HG03442 (cell line): ENCODE results near the gene SLC25A40.
"Not testable (repeated sequence)": the region's sequence is repeated elsewhere in the genome, so short reads cannot be mapped to it uniquely, and the experiment has no call there.

ENCODE experiments used
- ATAC-seq: cut with Tn5 transposase; IDR thresholded peaks from one replicate; pipeline ENCODE4 v1.9.1; 2021; ENCODE audit warnings: mild to moderate bottlenecking, moderate library complexity; ENCODE audit not compliant: unreplicated experiment

SLC25A40 gene

DNA sequence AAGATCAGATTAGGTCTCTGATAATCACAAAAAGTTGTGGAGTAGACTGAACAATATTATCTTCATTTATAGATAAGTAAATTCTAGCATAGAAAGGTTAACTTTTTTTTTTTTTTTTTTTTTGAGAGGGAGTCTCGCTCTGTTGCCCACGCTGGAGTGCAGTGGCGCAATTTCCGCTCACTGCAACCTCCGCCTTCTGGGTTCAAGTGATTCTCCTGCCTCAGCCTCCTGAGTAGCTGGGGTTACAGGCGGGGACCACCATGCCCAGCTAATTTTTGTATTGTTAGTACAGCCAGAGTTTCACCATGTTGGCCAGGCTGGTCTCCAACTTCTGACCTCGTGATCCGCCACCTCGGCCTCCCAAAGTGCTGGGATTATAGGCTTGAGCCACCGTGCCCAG is 2.8 kb downstream of the SLC25A40 start:
- not testable (repeated sequence) for ATAC-seq

- no peak for ATAC-seq
Observed at GRCh38 chr7:87872346-87872745, 3.8 kb downstream of the SLC25A40 start.

DNA sequence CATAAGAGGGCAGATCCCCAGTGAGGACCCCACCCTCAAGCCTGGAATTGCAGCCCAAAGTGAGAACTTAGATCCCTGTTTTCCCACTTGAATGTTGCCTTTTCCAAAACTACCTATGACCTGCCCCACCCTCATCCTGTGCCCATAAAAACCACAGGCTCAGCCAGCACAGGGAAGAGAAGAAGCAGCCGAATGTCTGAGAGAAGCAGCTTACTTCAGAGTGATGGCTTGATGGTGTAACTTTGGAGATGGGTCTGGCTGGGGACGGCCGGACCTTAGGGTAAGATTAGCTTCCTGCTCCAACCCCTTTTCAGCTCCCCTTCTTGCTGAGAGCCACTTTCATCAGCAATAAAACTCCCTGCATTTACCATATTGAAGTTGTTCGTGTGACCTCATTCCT is 5.7 kb downstream of the SLC25A40 start:
- ATAC-seq, result no peak

GRCh38 chr7:87866533-87866932 is 9.6 kb downstream of the SLC25A40 start:
- not testable (repeated sequence) for ATAC-seq

DNA sequence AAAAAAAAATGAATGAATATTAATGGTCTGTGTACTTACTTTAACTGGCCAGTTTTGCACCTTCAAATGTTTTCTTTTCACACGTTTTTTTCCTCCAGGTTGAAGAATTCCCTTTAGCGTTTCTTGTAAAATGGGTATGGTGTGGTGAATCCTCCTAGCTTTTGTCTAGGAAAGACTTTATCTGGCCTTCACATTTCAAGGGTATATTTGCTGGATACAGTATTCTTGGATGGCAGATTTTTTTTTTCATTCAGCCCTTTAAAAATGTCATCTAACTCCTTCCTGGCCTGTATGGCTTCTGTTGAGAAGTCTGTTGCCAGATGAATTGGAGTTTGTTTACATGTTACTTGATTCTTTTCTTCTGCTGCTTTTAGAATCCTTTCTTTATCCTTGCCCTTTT is 10.1 kb downstream of the SLC25A40 start:
- ATAC-seq, result no peak

DNA sequence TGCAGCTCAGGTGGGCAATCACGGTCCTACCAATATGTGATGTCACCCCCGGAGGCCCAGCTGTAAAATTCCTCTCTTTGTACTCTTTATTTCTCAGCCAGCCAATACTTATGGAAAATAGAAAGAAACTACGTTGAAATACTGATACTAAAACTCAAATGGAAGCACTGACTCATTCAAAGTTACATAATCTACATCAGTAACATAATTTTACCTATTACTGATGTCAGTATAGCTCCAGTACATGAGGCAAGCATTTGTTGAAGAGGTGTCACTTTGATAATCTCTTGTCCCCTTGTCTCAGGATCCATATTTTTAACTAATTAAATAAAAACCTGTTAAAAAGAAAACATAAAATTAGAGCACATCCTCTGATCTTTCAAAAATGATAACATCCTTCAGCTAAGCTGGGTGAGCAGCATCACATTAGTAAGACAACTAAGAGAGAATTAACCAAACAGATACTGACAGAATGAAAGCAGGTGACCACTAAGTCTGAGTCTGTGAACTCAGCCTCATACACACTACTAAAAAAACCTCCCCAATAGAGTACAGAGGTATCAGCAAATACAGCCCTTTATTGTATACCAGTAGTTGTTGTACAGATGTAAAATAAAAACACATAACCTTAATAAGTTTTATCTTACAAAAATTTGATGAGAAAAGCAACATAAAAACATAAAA is 17.6 kb downstream of the SLC25A40 start:
- no peak for ATAC-seq

GRCh38 chr7:87853237-87853864 is 22.8 kb downstream of the SLC25A40 start:
- ATAC-seq, result no peak

- ATAC-seq, result no peak
Observed at GRCh38 chr7:87852306-87852705, 23.9 kb downstream of the SLC25A40 start.

- ATAC-seq, result no peak
Observed at GRCh38 chr7:87850836-87851593, 25.1 kb downstream of the SLC25A40 start.

GRCh38 chr7:87837597-87837996 is 38.6 kb downstream of the SLC25A40 start:
- ATAC-seq, result no peak

DNA sequence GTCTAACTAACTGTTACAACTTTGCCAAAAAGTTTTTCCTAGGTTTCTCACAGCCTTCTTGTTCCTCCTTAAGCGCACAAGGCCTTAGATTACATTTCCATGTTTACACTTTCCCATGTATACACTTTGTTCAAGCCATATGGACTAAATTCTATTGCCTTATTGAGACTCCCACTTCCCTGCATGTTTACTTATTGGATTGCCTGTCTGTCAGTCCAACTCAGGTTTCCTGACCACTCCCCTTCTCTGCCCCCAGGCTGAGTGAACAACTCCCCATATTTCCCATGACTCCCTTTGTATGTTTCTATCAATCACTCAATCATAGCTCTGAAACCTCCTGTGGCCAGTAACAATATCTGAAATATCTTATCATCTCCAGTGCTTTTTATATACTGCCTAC is 43.0 kb downstream of the SLC25A40 start:
- no peak for ATAC-seq

DNA sequence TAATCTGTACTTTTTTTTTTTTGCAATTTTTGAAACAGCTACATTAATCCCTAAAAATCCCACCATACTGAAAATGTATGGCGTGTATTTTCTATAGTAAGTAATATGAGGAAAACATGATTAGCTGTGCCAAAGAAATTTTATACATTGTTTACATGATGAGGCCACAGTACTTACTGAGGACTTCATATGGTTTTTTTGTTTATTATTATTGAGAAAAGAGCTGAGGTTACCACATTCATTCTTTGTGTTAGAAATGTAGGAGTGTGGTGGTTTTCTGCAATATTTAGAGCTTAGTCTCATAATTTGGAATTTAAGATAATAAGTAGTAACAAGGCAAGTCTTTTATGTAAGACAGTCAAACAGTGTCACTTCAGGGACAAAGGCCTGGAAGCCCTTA is 45.1 kb downstream of the SLC25A40 start:
- ATAC-seq, result no peak

DNA sequence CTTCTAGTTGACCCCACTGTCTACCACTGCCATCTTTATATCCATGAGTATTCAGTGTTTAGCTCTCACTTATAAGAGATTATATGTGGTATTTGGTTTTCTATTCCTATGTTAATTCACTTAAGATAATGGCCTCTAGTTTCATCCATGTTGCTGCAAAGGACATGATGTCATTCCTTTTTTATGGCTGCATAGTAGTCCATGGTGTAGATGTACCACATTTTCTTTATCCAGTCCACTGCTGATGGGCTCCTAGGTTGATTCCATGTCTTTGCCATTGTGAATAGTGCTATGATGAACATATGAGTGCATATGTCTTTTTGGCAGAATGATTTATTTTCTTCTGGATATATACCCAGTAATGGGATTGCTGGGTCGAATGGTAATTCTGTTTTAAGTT is 47.8 kb downstream of the SLC25A40 start:
- not testable (repeated sequence) for ATAC-seq

- not testable (repeated sequence) for ATAC-seq
Observed at GRCh38 chr7:87825369-87825768, 50.8 kb downstream of the SLC25A40 start.

DNA sequence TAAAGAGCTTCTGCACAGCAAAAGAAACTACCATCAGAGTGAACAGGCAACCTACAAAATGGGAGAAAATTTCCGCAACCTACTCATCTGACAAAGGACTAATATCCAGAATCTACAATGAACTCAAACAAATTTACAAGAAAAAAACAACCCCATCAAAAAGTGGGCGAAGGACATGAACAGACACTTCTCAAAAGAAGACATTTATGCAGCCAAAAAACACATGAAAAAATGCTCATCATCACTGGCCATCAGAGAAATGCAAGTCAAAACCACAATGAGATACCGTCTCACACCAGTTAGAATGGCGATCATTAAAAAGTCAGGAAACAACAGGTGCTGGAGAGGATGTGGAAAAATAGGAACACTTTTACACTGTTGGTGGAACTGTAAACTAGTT is 54.1 kb downstream of the SLC25A40 start:
- ATAC-seq, result not testable (repeated sequence)

- ATAC-seq, result no peak
Observed at GRCh38 chr7:87818336-87818735, 57.8 kb downstream of the SLC25A40 start.

DNA sequence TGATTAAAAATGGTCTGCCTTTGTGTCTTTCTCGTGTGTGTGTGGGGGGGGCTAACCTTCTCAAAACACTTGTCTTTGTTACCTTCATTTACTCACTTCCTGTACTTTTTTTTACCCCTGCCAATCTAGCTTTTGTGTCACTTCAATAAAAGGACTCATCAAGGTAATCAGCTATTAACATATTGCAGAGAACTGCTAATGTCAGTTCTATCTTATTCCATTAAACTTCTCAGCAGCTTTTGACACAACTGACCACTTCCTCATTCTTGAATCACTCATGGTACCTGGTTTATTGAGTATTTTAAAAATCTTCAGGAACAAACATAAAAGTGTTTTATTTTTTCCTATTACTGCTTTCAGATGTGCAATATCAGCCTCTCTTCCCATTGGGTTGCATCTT is 59.8 kb downstream of the SLC25A40 start:
- no peak for ATAC-seq

- no peak for ATAC-seq
Observed at GRCh38 chr7:87810726-87811125, 65.4 kb downstream of the SLC25A40 start.

GRCh38 chr7:87810130-87810529 is 66.0 kb downstream of the SLC25A40 start:
- no peak for ATAC-seq

DNA sequence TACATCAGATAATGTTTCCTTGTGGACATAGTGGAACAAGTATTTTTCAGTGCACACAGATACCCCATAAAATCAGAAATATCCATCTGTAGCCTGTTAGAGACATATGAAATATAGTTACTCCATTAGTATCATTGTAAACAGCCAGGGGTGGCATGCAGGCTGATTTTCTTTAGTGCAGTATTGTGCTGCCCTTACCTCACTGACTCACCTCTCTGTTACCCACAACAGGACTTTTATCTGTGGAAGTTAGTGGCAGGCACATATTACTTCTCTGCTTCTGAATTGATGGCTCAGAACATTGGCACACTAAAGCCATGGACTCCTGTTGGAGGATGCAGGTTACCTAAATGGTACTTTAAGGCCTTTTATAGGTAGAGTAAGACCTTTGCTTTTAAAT is 70.0 kb downstream of the SLC25A40 start:
- no peak for ATAC-seq

DNA sequence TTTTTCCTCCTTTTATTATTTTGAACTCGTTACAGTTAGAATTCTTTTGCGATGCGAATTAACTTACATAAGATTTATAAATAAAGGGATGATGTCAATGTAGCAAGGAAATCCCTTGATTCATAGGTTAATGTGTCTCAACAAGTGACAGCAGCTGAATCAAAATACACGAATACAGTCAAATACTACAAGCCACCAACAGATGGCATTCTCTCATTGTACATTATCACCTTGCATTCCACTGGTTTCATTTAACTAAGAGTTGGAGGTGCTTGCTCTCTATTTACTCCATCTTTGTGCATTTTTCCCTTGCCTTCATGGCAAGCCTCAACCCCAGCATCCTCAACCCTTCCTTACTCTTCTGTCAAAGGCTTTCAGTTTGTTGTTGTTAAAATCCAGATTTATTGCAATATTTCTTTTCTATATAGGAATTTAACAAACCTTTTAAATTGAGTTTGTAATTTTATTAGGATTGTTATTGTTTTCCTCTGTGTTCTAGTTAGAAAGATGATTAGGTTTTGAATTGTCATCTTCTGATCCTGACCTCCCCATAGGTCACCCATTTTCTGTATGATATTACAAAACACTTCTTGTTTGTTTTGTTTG is 78.3 kb downstream of the SLC25A40 start:
- ATAC-seq, result peak; percentile 91

DNA sequence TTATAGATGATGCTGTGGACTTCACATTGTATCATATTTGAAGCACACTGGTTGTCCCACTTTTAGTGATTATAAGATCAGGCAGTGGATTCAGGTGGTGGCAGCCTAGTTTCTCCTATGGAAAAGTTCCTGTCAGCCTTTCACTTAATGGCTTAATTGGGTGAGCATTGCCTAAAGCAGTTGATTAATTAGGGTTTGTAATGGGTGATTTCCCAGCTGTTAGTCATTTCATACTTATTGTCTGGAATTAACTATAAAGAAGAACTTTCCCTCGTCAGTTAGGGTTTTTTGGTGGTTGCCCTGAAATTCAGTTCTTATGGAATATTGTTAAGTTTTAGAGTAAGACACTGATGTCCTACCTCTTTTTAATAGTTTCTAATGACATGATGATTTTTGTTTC is 78.8 kb downstream of the SLC25A40 start:
- peak; percentile 23 for ATAC-seq
